Measurements from ENCODE around the gene TMEM151B. TPM values are rescaled to one million over a fixed set of nuclear protein-coding genes. Genes with fewer than 3 reads are reported as not detected.
A peak's percentile ranks its signal among the peaks of the same experiment; 100 is the strongest.

Gene TMEM151B
- total RNA-seq (2014; rRNA removed; shearing (Covaris generic)): 0.70 and 0.83 TPM in 2 replicates

DNA sequence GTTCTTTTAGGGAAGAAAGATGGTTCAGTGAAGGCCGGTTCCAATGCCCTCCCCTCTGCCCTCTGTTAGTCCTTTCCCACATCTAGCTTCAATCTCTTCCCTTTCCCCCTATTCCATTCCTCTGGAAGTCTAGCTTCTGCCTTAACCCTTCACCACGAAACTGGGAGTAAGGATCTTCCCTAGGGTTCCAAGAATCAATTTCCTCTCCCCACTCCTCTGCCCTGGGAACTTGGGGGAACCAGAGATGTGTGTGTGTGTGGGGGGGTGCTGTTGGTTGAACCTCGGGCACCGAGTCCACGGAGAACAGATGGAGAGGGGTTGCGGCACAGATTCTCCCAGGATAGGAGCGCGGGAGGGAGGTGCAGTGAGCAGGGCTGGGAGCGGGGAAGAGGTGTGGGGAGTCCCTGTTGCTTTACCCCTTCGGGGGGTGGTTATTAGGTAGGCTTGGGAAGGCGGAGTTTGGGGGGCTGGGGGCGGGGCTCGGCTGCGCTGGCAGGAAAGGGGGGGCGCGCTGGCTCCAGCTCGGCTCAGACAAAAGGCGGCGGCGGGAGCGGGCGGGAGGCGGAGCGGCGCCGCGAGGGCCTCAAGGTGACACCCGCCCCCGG lies at the start of gene TMEM151B:
Gene TMEM151B, plus strand, starts transcription at position 530 of the 605 bp plus-strand sequence. CDS start 293 bp downstream, outside the sequence.
- peak; percentile 76 for DNase-seq
- H3K27me3 ChIP-seq (ENCODE audit: control insufficient read depth, insufficient read depth, low read length): peaks cover 29% of the 10 kb centered on the region
- H3K4me3 ChIP-seq (ENCODE audit: insufficient read depth, low read depth, low read length): peak within 1 kb of the TSS; percentile 41
- H3K36me3 ChIP-seq (replicated peaks; ENCODE audit: control insufficient read depth, insufficient read depth, low read length): no peaks in the 10 kb centered on the region

DNA sequence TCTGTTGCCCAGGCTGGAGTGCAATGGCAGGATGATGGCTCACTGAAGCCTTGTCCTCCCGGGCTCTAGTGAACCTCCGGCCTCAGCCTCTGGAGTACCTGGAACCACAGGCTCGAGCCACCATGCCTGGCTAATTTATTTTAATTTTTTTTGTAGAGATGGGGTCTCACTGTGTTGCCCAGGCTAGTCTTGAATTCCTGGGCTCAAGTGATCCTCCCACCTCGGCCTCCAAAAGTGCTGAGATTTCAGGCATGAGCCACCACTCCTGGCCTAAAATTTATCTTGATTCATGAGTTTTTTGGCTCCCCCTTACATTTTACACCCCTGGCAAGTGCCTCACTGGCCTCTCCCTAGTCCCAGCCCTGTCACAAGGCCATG lies 49.3 kb upstream of the TMEM151B start:
- Histone ChIP-seq H3K4me3 (ENCODE audit: insufficient read depth, low read depth, low read length) (no peak overlapping the region), H3K27me3 (ENCODE audit: control insufficient read depth, insufficient read depth, low read length) (no peaks in the 10 kb centered on the region), H3K36me3 (replicated peaks; ENCODE audit: control insufficient read depth, insufficient read depth, low read length) (no peaks in the 10 kb centered on the region; the same call in 1 of the 2 replicates)
- DNase-seq: no peak

- no peaks in the 10 kb centered on the region for H3K27me3 ChIP-seq (ENCODE audit: control insufficient read depth, insufficient read depth, low read length)
- peak; percentile 67 for DNase-seq
- no peak overlapping the region for H3K4me3 ChIP-seq (ENCODE audit: insufficient read depth, low read depth, low read length)
- no peaks in the 10 kb centered on the region; the same call in 1 of the 2 replicates for H3K36me3 ChIP-seq (replicated peaks; ENCODE audit: control insufficient read depth, insufficient read depth, low read length)
These were observed 48.8 kb upstream of the TMEM151B start for GRCh38 chr6:44221291-44221960.

DNA sequence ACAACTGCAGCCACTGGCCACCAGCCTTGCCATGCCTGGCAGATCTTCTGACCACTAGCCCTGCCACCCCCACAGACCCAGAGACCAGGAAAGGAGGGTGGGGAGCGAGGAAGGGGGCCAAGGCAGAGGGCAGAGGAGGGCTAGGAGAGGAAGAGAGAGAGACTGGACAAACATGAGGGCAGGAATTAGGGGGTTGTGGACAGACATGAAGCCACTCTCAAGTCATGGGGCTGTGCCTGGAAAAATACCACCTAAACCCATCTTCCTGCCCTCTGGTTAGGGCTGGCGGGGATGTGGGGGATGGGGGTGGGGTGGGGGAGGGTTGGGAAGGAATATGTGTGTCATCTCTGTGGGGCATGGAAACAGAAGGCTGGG lies 48.3 kb upstream of the TMEM151B start:
- DNase-seq: peak; percentile 52
- no peaks in the 10 kb centered on the region for H3K27me3 ChIP-seq (ENCODE audit: control insufficient read depth, insufficient read depth, low read length)
- no peaks in the 10 kb centered on the region; the same call in 1 of the 2 replicates for H3K36me3 ChIP-seq (replicated peaks; ENCODE audit: control insufficient read depth, insufficient read depth, low read length)
- H3K4me3 ChIP-seq (ENCODE audit: insufficient read depth, low read depth, low read length): no peak overlapping the region

DNA sequence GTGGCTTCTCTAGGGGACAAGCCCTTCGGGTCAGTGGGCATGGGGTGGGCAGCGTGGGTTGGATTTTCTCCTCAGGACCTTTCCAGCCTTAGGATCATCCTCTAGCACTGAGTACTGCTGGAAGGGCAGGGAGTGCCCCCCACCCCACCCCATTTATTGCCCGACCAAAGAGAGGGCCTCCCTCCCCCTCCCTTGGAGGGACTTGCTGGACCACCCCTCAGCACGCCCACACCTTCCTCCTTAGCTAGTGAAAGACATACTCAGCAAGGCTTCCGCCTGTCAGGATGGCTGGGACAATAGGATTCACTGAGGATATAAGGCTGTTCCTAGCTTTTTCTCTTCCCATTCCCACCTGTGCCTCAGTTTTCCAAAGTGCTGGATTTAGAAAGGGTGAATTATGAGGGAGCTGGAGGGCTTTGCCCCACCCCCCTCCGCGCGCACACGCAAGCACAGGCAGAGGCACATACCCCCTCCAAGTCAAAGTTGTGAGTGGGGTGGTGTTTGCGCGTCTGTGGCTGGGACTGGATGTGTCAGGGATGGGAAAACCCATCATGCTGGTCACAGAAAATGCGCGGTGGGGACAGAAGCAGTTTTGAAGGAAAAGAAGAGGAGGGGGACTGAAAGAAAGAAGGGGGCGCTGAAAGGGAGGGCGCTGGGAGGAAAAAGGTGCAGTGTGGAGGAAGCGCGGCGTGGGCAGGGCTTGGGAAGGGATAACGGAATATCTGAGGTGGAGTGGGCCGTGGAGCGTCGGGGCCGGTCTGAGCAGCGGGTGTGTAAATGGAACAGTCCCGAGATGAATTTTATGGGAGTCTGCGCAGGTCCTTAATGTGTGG lies 47.5 kb upstream of the TMEM151B start:
- H3K36me3 ChIP-seq (replicated peaks; ENCODE audit: control insufficient read depth, insufficient read depth, low read length): no peaks in the 10 kb centered on the region; the same call in 1 of the 2 replicates
- H3K27me3 ChIP-seq (ENCODE audit: control insufficient read depth, insufficient read depth, low read length): no peaks in the 10 kb centered on the region
- DNase-seq: peak; percentile 86
- H3K4me3 ChIP-seq (ENCODE audit: insufficient read depth, low read depth, low read length): peak overlapping the region; percentile 71

- peak; percentile 98 for DNase-seq
- Histone ChIP-seq H3K36me3 (replicated peaks; ENCODE audit: control insufficient read depth, insufficient read depth, low read length) (peaks cover 2% of the 10 kb centered on the region; the same call in 1 of the 2 replicates), H3K27me3 (ENCODE audit: control insufficient read depth, insufficient read depth, low read length) (no peaks in the 10 kb centered on the region), H3K4me3 (ENCODE audit: insufficient read depth, low read depth, low read length) (peak within 1 kb of the TSS; percentile 71)
These were observed 46.8 kb upstream of the TMEM151B start, which contains the start of gene SLC29A1 for GRCh38 chr6:44223319-44224028. Gene SLC29A1, plus strand, starts transcription at chr6:44223595. Its CDS starts 3,719 bp downstream, at chr6:44227314.

DNA sequence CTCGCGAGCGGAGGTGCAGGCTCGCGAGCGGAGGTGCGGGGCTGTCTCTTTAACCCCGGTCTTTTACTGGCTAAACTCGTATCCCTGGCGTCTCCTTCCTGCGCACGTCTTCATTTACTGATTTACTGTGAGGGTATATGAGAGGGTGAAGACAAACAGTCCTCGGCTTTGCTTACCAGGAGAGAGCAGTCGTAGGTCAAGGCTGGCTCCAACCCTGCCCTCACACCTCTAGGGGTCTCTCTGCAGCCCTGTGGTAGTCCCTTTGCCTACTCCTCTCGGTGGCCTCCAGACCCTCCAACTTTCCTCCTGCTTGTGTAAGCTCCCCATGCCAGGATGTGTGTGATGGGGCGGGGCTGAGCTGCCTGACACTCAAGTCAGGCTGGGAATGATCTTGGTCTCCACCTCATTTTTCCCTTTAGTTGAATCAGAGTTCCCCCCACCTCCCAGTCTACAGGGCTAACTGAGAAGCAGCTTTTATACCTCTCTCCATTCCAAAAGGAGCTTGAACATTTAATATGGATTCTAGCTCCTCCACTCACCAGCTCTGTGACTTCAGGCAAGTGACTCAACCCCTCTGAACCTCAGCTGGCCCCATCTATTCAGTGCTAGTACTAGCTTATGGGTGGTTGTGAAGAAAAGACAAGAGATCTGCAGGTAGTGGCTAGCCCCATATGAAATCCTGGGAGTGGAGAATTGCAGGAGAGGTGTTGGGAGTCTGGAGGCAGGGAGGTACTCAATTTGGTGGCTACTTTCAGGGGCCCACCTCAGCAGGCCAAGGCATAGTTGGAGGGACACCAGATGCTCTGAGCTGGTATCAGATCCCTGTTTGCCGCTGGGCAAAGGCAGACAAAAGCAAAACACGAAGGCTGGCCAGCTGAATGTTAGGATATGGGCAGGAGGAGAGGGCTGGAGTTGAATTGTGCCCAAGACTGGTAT lies 46.0 kb upstream of the TMEM151B start:
- Histone ChIP-seq H3K36me3 (replicated peaks; ENCODE audit: control insufficient read depth, insufficient read depth, low read length) (peaks cover 5% of the 10 kb centered on the region; the same call in 1 of the 2 replicates), H3K4me3 (ENCODE audit: insufficient read depth, low read depth, low read length) (peak overlapping the region; percentile 71), H3K27me3 (ENCODE audit: control insufficient read depth, insufficient read depth, low read length) (no peaks in the 10 kb centered on the region)
- DNase-seq: peak; percentile 69

DNA sequence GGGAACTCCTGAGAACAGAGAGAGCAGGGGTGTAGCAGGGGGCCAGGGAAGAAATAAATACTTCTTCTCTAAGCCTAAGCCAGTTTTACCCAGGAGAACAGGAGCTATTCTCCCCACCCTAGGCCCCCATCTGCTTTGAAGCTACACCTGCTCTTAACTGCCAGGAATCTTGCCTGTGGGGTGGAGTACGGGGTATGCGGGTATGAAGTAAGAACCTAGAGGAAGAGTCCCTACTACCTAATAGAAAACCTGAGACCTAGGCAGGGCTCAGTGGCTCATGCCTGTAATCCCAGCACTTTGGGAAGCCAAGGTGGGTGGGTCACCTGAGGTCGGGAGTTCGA lies 45.3 kb upstream of the TMEM151B start:
- H3K27me3 ChIP-seq (ENCODE audit: control insufficient read depth, insufficient read depth, low read length): no peaks in the 10 kb centered on the region
- peaks cover 10% of the 10 kb centered on the region for H3K36me3 ChIP-seq (replicated peaks; ENCODE audit: control insufficient read depth, insufficient read depth, low read length)
- 0 out of 2 replicates have a peak overlapping the region, but pooled peaks have one; percentile 71 for H3K4me3 ChIP-seq (ENCODE audit: insufficient read depth, low read depth, low read length)
- DNase-seq: peak; percentile 49

DNA sequence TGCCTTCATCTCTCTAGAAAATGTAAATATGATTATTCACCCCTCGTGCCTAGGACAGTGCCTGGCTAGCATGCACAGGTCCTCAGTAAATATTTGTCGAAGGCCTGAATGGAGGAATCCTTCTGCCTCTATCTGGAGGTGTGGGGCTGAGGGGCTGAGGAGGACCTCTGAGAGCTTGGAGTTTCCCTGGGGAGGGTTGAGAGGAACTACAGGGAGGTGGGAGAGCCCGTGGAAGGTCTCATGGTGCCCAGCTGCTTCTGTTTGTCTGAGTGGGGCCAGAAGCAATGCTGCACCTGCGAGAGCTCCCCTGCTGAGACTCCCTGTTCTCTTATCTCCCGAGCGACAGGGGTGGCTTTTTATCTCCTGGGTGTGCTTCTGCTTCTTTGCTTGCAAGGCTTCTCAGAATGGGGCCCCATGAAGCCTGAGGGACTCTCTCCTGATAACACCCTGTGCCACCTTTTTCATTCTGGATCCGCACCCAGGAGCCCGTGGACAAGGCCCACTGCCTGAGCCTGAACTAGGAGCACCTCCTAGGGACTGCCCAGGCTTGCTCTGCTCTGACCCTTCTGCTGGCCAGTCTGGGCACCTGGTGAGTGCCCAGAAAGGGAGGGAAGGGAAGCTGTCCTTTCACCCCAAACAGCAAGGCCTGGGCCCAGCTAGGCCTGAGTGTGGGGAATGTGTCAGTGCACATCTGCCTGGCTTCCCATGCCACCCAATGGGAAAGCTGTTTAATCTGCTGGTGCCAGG lies 44.5 kb upstream of the TMEM151B start:
- Histone ChIP-seq H3K27me3 (ENCODE audit: control insufficient read depth, insufficient read depth, low read length) (no peaks in the 10 kb centered on the region), H3K4me3 (ENCODE audit: insufficient read depth, low read depth, low read length) (no peak overlapping the region), H3K36me3 (replicated peaks; ENCODE audit: control insufficient read depth, insufficient read depth, low read length) (peaks cover 15% of the 10 kb centered on the region)
- peak; percentile 28 for DNase-seq

DNA sequence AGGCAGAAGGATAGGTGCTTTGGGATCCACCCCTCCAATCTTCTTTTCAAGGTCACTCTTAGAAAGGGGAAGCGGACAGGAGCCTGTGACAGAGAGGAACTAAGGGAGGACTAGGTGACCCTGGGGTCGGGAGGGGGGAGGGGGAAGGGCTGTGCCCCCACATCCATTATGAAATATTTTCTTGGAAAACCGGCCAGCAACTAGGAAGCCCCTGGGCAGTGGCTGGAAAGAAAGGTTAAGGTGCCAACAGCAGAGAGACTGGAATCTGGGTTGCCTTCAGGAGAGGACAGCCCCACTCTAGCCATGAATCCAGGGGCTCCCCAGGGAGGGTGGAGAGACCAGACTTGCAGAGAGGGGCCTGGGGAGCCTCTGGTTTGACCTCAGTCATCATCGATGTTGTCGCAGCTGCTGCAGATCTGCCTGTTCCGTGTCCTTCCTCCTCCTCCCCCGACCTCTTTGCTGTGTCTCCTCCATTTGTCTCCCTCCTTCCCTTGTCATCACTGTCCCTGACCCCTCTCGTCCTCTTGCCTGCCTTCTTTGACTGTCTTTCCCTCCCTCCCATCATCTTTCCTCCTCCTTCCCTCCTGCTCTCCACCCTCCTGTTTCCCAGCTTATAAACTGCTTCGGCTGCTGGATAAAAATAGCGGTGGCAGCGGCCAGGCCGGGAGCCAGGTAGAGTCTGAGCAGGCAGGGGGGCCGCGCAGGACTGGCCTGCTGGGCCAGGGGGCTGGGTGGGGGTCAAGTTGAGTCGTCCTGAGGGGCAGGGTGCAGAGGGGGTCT lies 43.7 kb upstream of the TMEM151B start:
- peak; percentile 61 for DNase-seq
- Histone ChIP-seq H3K4me3 (ENCODE audit: insufficient read depth, low read depth, low read length) (no peak overlapping the region), H3K27me3 (ENCODE audit: control insufficient read depth, insufficient read depth, low read length) (no peaks in the 10 kb centered on the region), H3K36me3 (replicated peaks; ENCODE audit: control insufficient read depth, insufficient read depth, low read length) (peaks cover 20% of the 10 kb centered on the region)

DNA sequence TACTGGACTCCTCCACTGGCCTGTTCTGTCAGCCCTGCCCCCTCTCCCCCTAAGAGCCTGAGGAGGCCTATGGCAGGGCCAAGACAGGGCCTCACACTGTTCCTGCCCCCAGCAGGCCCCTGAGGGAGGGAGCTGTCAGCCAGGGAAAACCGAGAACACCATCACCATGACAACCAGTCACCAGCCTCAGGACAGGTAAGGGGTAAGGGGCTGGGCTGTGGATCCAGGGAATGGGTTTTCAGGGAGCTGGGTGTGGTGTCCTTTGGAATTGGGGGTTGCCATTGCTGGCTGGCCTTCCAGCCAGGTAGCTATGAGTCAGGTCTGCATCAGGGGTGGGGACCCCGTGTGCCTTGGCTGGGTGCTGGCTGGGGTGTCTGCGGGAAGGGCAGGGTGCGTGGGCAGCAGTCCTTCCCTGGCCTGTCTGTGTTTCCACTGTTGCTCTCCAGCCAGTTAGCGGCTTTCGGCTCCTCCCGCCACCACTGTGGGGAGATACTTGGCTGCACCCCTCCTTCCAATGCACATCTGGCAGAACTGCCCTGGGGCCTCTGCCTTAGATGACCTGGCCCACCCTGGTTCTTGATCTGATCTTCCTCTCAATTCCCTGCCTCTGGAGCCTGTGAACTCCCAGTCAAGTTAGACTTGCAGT lies 43.0 kb upstream of the TMEM151B start:
- Histone ChIP-seq H3K4me3 (ENCODE audit: insufficient read depth, low read depth, low read length) (no peak overlapping the region), H3K27me3 (ENCODE audit: control insufficient read depth, insufficient read depth, low read length) (no peaks in the 10 kb centered on the region)
- peak; percentile 85 for DNase-seq

DNA sequence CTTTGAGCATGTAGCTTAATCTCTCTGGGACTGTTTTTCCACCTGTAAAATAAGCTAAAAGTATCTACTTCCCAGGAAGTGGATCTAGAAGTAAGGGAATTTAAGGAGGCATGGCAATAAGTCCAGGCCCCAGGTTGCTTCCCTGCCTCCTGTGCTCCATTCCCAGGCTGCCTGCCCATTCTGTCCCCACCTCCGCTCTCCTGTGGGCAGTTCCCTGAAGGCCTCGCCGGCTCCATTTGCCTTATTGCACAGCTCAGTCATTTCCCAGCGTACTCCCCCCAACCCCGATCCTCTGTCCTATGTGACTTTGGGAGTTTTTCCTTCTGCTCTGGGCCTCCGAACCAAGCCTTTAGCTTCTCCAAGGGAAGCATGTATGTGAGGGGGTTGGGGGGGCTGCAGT lies 42.2 kb upstream of the TMEM151B start:
- peak; percentile 27 for DNase-seq
- no peaks in the 10 kb centered on the region for H3K27me3 ChIP-seq (ENCODE audit: control insufficient read depth, insufficient read depth, low read length)
- H3K4me3 ChIP-seq (ENCODE audit: insufficient read depth, low read depth, low read length): no peak overlapping the region
- peaks cover 30% of the 10 kb centered on the region for H3K36me3 ChIP-seq (replicated peaks; ENCODE audit: control insufficient read depth, insufficient read depth, low read length)

More for the DNA sequence above, 43.0 kb upstream of the TMEM151B start:
- H3K36me3 ChIP-seq (replicated peaks; ENCODE audit: control insufficient read depth, insufficient read depth, low read length): peaks cover 25% of the 10 kb centered on the region

Data from H7 (cell line).